Mesendoderm (in vitro differentiated cells): ENCODE data around the gene TYW1B.
"Not testable (repeated sequence)": the region's sequence is repeated elsewhere in the genome, so short reads cannot be mapped to it uniquely, and the experiment has no call there.

Experiments
- DNase-seq: peaks from one replicate; pipeline ENCODE4 v3.0.0; 2013
- H2AK5ac ChIP-seq: 2 replicates; pipeline ENCODE4 v1.6.1; 2013; ENCODE audit warnings: low read length, inconsistent platforms
- H2BK120ac ChIP-seq: 2 replicates; pipeline ENCODE4 v1.6.1; 2013; ENCODE audit warnings: low read depth, mild to moderate bottlenecking, low read length, moderate library complexity, mixed read lengths
- H2BK15ac ChIP-seq: replicated peaks from 2 replicates; pipeline ENCODE4 v1.6.1; 2013; ENCODE audit warnings: low read depth, mild to moderate bottlenecking, moderate library complexity
- H2BK5ac ChIP-seq: 2 replicates; pipeline ENCODE4 v1.6.1; 2013; ENCODE audit warnings: low read length, inconsistent platforms
- H3K18ac ChIP-seq: 2 replicates; pipeline ENCODE4 v1.6.1; 2013; ENCODE audit warnings: mild to moderate bottlenecking, low read length, mixed read lengths
- H3K23ac ChIP-seq: one replicate; pipeline ENCODE4 v1.6.1; 2013; ENCODE audit warnings: low read length
- H3K27ac ChIP-seq: 2 replicates; pipeline ENCODE4 v1.5.1; 2013; ENCODE audit warnings: low read depth, mild to moderate bottlenecking, inconsistent platforms, low read length, moderate library complexity
- H3K27me3 ChIP-seq: 2 replicates; pipeline ENCODE4 v1.6.1; 2013; ENCODE audit warnings: low read length, control low read depth, mild to moderate bottlenecking, inconsistent platforms; ENCODE audit not compliant: insufficient read depth, poor library complexity
- H3K36me3 ChIP-seq: 2 replicates; pipeline ENCODE4 v1.6.1; 2013; ENCODE audit warnings: low read length, inconsistent platforms; ENCODE audit not compliant: control insufficient read depth, insufficient read depth
- H3K4ac ChIP-seq: one replicate; pipeline ENCODE4 v1.6.1; 2013; ENCODE audit warnings: low read depth, mild to moderate bottlenecking, low read length, moderate library complexity
- H3K4me1 ChIP-seq: 2 replicates; pipeline ENCODE4 v1.6.1; 2013; ENCODE audit warnings: low read depth, low read length, inconsistent platforms; ENCODE audit not compliant: control insufficient read depth
- H3K4me2 ChIP-seq: 2 replicates; pipeline ENCODE4 v1.6.1; 2013; ENCODE audit warnings: low read length
- H3K4me3 ChIP-seq: 2 replicates; pipeline ENCODE4 v1.5.1; 2013; ENCODE audit warnings: mild to moderate bottlenecking, low read length
- H3K56ac ChIP-seq: one replicate; pipeline ENCODE4 v1.6.1; 2013; ENCODE audit warnings: low read length
- H3K79me1 ChIP-seq: 2 replicates; pipeline ENCODE4 v1.6.1; 2013; ENCODE audit warnings: low read length, inconsistent platforms
- H3K79me2 ChIP-seq: 2 replicates; pipeline ENCODE4 v1.6.1; 2013; ENCODE audit warnings: mild to moderate bottlenecking, low read length; ENCODE audit not compliant: control insufficient read depth, insufficient read depth
- H3K9ac ChIP-seq: 2 replicates; pipeline ENCODE4 v1.6.1; 2013; ENCODE audit warnings: low read length, inconsistent platforms
- H4K5ac ChIP-seq: one replicate; pipeline ENCODE4 v1.6.1; 2013; ENCODE audit warnings: low read length
- H4K8ac ChIP-seq: one replicate; pipeline ENCODE4 v1.6.1; 2013; ENCODE audit warnings: low read depth, mild to moderate bottlenecking, control low read depth, low read length, moderate library complexity
- WGBS: extraction: QIAGEN DNeasy Blood & Tissue Kit; methylation state at CpG from one replicate; pipeline ENCODE4 v1.1.7; 2013; ENCODE audit warnings: low lambda C conversion rate, missing lambda C conversion rate; ENCODE audit not compliant: insufficient coverage; ENCODE audit errors: extremely low coverage; 5-methylcytosine and 5-hydroxymethylcytosine counted together

The TYW1B gene

DNA sequence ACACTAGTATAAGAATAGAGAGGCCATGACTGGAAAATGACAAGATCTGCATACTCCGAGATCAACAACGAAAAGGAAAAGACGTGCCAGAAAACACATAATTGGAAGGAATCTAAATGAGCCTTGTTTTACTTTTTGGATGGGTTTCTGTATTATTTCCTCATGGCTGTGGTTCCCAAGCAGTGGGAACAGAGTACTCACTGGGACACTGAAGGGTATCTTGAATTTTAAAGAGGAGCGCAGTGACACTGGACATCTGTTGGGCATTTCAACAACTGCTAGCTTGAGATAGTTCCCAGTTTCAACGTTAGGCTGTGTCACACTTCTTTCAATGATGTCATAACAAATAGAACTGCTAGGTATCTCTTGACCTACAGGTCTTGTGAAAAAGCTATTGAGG lies 218.2 kb downstream of the TYW1B start:
- H3K79me1 ChIP-seq, H3K4me2 ChIP-seq, H3K4me3 ChIP-seq, H2BK5ac ChIP-seq, H3K36me3 ChIP-seq, H3K9ac ChIP-seq, H2AK5ac ChIP-seq, DNase-seq, H3K4me1 ChIP-seq, H2BK15ac ChIP-seq, H3K4ac ChIP-seq, H2BK120ac ChIP-seq, H3K27me3 ChIP-seq, H3K23ac ChIP-seq, H3K18ac ChIP-seq, H3K27ac ChIP-seq, H4K5ac ChIP-seq, H3K56ac ChIP-seq, H3K79me2 ChIP-seq, H4K8ac ChIP-seq: not testable (repeated sequence)
- WGBS, result no CpG with 5 or more reads among the region's 5 CpGs

DNA sequence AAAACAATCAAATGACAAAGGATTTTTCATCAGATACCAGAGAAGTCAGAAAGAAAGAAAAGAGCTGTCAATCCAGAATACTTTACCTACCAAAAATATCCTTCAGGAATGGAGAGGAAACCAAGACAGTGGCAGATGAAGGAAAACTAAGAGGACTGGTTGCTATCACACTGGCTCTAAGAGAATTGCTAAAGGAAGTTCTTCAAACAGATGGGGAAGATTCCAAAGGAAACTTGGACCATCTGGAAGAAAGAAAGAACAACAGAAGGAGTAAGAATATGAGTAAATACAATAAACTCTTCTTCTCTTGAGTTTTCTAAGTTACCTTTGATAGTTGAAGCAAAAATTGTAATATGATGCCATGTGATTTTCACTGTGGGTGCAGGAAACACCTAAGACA lies 220.0 kb downstream of the TYW1B start:
- H3K27ac ChIP-seq, H3K4me2 ChIP-seq, H4K5ac ChIP-seq, H3K79me2 ChIP-seq, H3K4me3 ChIP-seq, H3K4ac ChIP-seq, H2BK120ac ChIP-seq, H3K36me3 ChIP-seq, H4K8ac ChIP-seq, H2BK5ac ChIP-seq, H3K23ac ChIP-seq, H3K9ac ChIP-seq, H3K4me1 ChIP-seq, H3K56ac ChIP-seq, H2BK15ac ChIP-seq, H3K27me3 ChIP-seq, DNase-seq, H3K79me1 ChIP-seq, H2AK5ac ChIP-seq, H3K18ac ChIP-seq: not testable (repeated sequence)

DNA sequence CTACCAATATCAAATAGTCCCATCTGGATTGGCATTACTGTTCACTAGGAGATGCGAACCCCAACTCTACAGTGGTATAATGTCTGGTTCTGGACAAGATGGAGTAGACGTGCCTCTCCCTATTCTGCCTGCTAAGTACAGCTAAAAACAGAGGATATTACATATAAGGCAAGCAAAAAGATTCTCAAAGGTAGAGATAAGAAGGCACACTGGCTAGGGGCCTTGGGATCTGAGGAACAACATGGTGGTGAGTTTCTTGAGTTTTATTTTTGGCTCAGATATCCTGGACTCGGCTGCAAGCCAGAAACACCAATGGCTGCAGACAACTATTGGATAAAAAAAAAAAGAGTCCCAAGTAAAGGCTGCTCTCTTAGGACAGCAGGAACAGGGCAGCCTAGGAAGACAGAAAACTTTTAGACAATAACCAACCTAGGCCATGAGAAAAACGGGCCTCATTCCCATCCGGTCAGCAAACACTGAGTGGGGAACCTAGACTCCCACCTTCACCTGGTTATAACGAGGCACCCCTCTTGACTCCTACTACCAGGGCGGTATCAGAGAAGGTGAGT lies 222.1 kb downstream of the TYW1B start:
- H3K4me3 ChIP-seq, H3K36me3 ChIP-seq, H3K4me2 ChIP-seq, H2BK5ac ChIP-seq, H2BK120ac ChIP-seq, H4K8ac ChIP-seq, H3K18ac ChIP-seq, DNase-seq, H2BK15ac ChIP-seq, H3K9ac ChIP-seq, H3K56ac ChIP-seq, H3K4me1 ChIP-seq, H3K79me2 ChIP-seq, H3K79me1 ChIP-seq, H3K23ac ChIP-seq, H3K27me3 ChIP-seq, H2AK5ac ChIP-seq, H4K5ac ChIP-seq, H3K27ac ChIP-seq, H3K4ac ChIP-seq: not testable (repeated sequence)
- no CpG with 5 or more reads among the region's 7 CpGs for WGBS

DNA sequence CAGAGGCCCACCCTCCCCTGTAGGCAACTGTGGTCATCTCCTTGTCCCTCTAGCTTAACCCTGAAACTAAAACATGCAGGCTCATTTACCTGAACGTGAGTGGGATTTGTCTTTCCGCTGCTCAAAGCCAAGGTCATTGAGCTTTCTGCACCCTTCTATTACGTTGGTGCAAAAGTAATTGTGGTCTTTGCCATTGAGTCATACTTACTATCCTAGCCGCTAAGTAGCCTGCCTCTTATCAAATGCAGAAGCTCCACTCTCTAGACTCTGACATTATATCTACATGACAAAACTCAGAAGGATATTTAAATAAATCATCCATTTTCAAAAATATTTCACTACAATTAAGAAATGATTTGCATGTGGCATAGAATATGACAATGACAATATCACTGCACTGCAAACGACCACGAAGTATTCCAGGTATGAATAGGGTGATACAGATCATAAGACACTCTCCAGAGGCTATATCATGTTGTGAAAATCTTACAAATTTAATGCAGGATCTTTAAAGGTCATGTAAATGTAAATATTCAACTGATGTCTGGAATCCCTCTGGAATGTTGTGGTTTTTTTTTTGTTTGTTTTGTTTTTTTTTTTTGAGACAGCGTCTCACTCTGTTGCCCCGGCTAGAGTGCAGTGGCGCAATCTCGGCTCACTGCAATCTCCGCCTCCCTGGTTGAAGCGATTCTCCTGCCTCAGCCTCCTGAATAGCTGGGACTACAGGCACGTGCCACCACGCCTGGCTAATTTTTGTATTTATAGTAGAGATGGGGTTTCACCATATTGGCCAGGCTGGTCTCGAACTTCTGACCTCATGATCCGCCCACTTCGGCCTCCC lies 223.0 kb downstream of the TYW1B start:
- H3K4me2 ChIP-seq, H3K18ac ChIP-seq, H2BK5ac ChIP-seq, H3K27me3 ChIP-seq, H3K79me1 ChIP-seq, H4K8ac ChIP-seq, H3K27ac ChIP-seq, H2AK5ac ChIP-seq, H3K79me2 ChIP-seq, H4K5ac ChIP-seq, H3K4me1 ChIP-seq, H2BK15ac ChIP-seq, DNase-seq, H3K56ac ChIP-seq, H3K36me3 ChIP-seq, H3K4me3 ChIP-seq, H3K9ac ChIP-seq, H2BK120ac ChIP-seq, H3K23ac ChIP-seq, H3K4ac ChIP-seq: not testable (repeated sequence)
- no CpG with 5 or more reads among the region's 17 CpGs for WGBS

DNA sequence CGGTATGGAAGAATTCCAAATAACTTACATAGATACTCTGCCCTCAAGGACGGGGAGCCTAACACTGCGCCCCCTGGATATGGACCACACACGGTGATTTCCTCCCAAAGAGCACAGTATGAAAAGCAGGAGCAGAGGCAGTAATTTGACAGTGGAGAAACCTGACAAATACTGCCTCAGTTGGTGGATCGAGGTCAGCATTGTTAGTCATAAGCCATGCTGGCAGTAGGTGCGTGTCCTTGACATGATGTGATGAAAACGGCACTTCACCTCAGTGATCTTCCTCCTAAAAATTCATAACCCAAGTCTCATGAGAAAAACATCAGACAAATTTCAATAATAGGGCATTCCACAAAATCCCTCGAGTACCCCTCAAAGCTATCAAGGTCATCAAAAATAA lies 224.5 kb downstream of the TYW1B start:
- not testable (repeated sequence) for H3K9ac ChIP-seq, H2AK5ac ChIP-seq, H2BK5ac ChIP-seq, H3K36me3 ChIP-seq, H3K4me2 ChIP-seq, H2BK15ac ChIP-seq, H3K4me3 ChIP-seq, H3K79me1 ChIP-seq, H3K56ac ChIP-seq, H4K5ac ChIP-seq, H4K8ac ChIP-seq, H3K27me3 ChIP-seq, H2BK120ac ChIP-seq, H3K4me1 ChIP-seq, H3K79me2 ChIP-seq, H3K23ac ChIP-seq, H3K27ac ChIP-seq, DNase-seq, H3K4ac ChIP-seq, H3K18ac ChIP-seq
- no CpG with 5 or more reads among the region's 8 CpGs for WGBS

DNA sequence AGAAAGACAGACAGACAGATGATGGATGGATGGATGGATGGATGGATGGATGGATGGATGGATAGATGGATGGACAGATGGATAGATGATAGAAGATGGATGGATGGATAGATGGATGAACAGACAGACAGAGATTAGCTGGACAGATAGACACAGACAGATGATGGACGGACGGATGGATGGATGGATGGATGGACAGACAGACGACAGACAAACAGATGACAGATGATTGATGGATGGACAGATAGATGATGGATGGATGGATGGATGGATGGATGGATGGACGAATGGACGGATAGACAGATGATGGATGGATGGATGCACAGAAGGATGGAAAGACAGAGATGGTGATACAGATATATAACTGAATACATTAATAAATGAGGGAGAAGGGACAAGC lies 224.9 kb downstream of the TYW1B start:
- Histone ChIP-seq H3K79me1 (no peaks in the 10 kb centered on the region), H2BK15ac (no peak overlapping the region)
- no peak for DNase-seq

More for the DNA sequence above, 224.9 kb downstream of the TYW1B start:
- no peak overlapping the region for H2AK5ac ChIP-seq
- no CpG with 5 or more reads among the region's 5 CpGs for WGBS
- no peak overlapping the region for H2BK120ac ChIP-seq
- no peak overlapping the region for H4K5ac ChIP-seq
- H3K9ac ChIP-seq, result no peak overlapping the region
- no peak overlapping the region for H3K4me3 ChIP-seq
- no peak overlapping the region for H2BK5ac ChIP-seq
- H3K56ac ChIP-seq, result no peak overlapping the region
- no peak overlapping the region for H3K4ac ChIP-seq
- no peak overlapping the region for H3K23ac ChIP-seq
- H3K27ac ChIP-seq, result no peak overlapping the region
- H3K4me2 ChIP-seq, result no peak overlapping the region
- no peak overlapping the region for H4K8ac ChIP-seq
- no peaks in the 10 kb centered on the region for H3K36me3 ChIP-seq
- no peaks in the 10 kb centered on the region for H3K79me2 ChIP-seq
- no peaks in the 10 kb centered on the region for H3K27me3 ChIP-seq
- no peak overlapping the region for H3K18ac ChIP-seq
- no peaks in the 10 kb centered on the region for H3K4me1 ChIP-seq
